ENCODE measurements around the gene RFX6. TPM values are rescaled to one million over a fixed set of nuclear protein-coding genes. Genes with fewer than 3 reads are reported as not detected.

RFX6 gene
- total RNA-seq, 1 donor from 2014 or later = not detected

DNA sequence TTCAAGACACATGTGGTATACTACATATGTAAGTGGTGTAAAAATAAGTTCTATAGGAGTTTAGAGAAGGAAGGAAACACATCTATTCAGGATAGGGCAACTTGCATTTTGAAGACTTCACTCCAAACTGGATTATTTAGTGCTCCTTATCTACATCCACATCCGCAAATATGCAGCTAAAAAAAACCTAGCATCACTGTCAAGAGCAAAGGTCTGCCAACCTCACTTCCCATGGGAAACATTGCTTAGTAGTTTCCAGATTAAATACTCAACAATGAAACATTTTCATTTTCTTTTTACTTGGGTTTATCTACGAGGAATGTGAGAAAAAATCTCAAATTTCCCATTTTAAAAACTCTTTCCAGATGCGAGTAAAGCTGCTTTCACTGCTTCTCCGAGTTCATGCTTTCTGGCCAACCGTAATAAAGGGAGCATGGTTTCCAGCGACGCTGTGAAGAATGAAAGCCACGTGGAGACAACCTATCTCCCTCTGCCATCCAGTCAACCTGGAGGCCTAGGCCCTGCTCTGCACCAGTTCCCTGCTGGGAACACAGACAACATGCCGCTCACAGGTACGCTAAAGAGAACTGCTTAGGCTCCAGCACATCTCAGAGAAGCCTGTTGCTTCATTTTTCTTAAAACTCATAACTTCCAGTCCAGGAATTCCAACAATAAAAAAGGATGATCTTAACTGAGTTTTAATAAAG, 48.2 kb downstream of the RFX6 start:
- Mint-ChIP-seq H3K4me3 (ENCODE audit: unreplicated experiment) (no peak overlapping the region), H3K9me3 (ENCODE audit: unreplicated experiment) (no peaks in the 10 kb centered on the region), H3K27me3 (ENCODE audit: unreplicated experiment) (no peaks in the 10 kb centered on the region), H3K4me1 (ENCODE audit: low read depth, unreplicated experiment) (no peaks in the 10 kb centered on the region), H3K27ac (ENCODE audit: unreplicated experiment) (no peak overlapping the region), H3K36me3 (ENCODE audit: unreplicated experiment) (no peaks in the 10 kb centered on the region)
- TF ChIP-seq, protein P1, sequence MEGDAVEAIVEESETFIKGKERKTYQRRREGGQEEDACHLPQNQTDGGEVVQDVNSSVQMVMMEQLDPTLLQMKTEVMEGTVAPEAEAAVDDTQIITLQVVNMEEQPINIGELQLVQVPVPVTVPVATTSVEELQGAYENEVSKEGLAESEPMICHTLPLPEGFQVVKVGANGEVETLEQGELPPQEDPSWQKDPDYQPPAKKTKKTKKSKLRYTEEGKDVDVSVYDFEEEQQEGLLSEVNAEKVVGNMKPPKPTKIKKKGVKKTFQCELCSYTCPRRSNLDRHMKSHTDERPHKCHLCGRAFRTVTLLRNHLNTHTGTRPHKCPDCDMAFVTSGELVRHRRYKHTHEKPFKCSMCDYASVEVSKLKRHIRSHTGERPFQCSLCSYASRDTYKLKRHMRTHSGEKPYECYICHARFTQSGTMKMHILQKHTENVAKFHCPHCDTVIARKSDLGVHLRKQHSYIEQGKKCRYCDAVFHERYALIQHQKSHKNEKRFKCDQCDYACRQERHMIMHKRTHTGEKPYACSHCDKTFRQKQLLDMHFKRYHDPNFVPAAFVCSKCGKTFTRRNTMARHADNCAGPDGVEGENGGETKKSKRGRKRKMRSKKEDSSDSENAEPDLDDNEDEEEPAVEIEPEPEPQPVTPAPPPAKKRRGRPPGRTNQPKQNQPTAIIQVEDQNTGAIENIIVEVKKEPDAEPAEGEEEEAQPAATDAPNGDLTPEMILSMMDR (IDR thresholded peaks at IDR 0.05; ENCODE audit: partially characterized antibody, unreplicated experiment) = no peak
- DNase-seq = no peak

DNA sequence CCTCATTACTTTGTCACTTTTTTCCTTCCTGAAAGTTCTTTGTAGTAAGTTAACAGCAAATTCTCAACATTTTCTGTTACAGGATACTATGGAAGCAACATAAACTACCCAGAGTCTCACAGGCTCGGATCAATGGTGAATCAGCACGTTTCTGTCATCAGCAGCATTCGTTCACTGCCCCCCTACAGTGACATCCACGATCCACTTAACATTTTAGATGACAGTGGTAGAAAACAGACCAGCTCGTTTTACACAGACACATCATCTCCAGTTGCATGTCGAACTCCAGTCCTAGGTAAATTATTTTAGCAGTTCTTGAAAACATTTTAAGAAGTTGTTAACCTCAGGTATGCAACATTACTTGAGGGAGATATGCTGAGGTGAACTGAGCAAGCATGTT, 51.6 kb downstream of the RFX6 start:
- no peaks in the 10 kb centered on the region for H3K9me3 Mint-ChIP-seq (ENCODE audit: unreplicated experiment)
- TF ChIP-seq, protein P1 (IDR thresholded peaks at IDR 0.05; ENCODE audit: partially characterized antibody, unreplicated experiment) = no peak
- no peak overlapping the region for H3K4me3 Mint-ChIP-seq (ENCODE audit: unreplicated experiment)
- H3K4me1 Mint-ChIP-seq (ENCODE audit: low read depth, unreplicated experiment) = no peaks in the 10 kb centered on the region
- no peaks in the 10 kb centered on the region for H3K36me3 Mint-ChIP-seq (ENCODE audit: unreplicated experiment)
- no peaks in the 10 kb centered on the region for H3K27me3 Mint-ChIP-seq (ENCODE audit: unreplicated experiment)
- DNase-seq = no peak
- no peak overlapping the region for H3K27ac Mint-ChIP-seq (ENCODE audit: unreplicated experiment)

DNA sequence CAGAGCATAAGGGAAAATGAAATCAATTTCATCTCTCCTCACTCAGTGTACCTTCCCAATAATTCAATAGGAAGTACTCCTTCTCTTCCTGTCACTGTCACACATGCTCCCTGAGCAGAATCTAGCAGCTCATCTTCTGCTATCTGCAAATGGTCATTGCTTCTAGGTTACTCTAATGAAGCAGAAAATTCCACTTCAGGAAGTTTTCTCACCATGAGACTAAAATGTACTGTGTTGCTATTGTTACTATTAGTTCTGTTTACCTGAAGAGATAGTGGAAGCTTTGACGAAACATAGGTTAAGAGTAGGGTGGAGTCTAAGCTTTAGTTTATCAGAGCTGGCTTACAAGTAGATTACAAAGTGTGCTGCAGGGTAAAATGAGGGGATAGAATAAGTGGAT, 52.8 kb downstream of the RFX6 start:
- Mint-ChIP-seq H3K4me3 (ENCODE audit: unreplicated experiment) (no peak overlapping the region), H3K36me3 (ENCODE audit: unreplicated experiment) (no peaks in the 10 kb centered on the region), H3K27me3 (ENCODE audit: unreplicated experiment) (no peaks in the 10 kb centered on the region), H3K9me3 (ENCODE audit: unreplicated experiment) (no peaks in the 10 kb centered on the region), H3K27ac (ENCODE audit: unreplicated experiment) (no peak overlapping the region), H3K4me1 (ENCODE audit: low read depth, unreplicated experiment) (no peaks in the 10 kb centered on the region)
- TF ChIP-seq, protein P1 (IDR thresholded peaks at IDR 0.05; ENCODE audit: partially characterized antibody, unreplicated experiment) = no peak
- no peak for DNase-seq

DNA sequence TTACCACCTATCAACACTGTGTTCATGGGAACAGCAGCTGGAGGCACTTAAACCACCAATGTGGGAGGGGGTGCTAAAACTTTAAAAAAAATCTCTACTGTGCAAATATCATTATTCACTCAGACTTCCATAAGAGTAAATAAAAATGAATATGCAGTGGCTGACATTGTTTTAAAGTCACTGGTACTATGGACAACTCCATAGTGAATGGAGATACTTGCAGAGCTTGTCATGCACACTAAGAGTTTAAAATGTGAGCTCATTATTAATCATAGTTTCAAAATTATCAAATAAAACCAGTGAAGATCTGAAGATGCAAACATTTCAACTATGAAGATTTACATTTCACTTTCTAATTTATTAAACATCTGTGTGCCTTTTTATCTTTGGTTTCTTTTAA, 54.4 kb downstream of the RFX6 start:
- no peaks in the 10 kb centered on the region for H3K4me1 Mint-ChIP-seq (ENCODE audit: low read depth, unreplicated experiment)
- no peaks in the 10 kb centered on the region for H3K27me3 Mint-ChIP-seq (ENCODE audit: unreplicated experiment)
- H3K4me3 Mint-ChIP-seq (ENCODE audit: unreplicated experiment) = no peak overlapping the region
- TF ChIP-seq, protein P1 (IDR thresholded peaks at IDR 0.05; ENCODE audit: partially characterized antibody, unreplicated experiment) = no peak
- no peaks in the 10 kb centered on the region for H3K9me3 Mint-ChIP-seq (ENCODE audit: unreplicated experiment)
- DNase-seq = no peak
- H3K27ac Mint-ChIP-seq (ENCODE audit: unreplicated experiment) = no peak overlapping the region
- H3K36me3 Mint-ChIP-seq (ENCODE audit: unreplicated experiment) = no peaks in the 10 kb centered on the region

DNA sequence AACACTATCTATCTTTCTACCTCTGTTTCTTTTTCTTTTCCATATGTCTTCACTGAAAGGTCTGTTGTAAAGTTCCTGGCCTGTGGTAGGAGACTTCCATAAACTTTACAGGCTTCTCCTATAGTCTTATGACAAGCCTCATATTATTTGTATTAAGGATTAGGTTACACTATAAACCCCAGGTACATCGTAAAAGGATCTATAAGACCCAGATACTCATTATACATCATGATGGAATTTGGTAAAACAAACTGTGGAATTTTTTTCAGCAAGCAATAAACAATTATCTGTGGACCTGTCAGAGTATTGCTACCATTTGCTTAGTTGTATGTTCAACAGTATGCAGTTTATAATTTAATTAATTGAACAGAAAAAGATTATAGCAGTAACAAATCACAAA, 55.5 kb downstream of the RFX6 start:
- Mint-ChIP-seq H3K27ac (ENCODE audit: unreplicated experiment) (no peak overlapping the region), H3K9me3 (ENCODE audit: unreplicated experiment) (no peaks in the 10 kb centered on the region), H3K4me1 (ENCODE audit: low read depth, unreplicated experiment) (no peaks in the 10 kb centered on the region), H3K27me3 (ENCODE audit: unreplicated experiment) (no peaks in the 10 kb centered on the region), H3K36me3 (ENCODE audit: unreplicated experiment) (no peaks in the 10 kb centered on the region), H3K4me3 (ENCODE audit: unreplicated experiment) (no peak overlapping the region)
- TF ChIP-seq, protein P1 (IDR thresholded peaks at IDR 0.05; ENCODE audit: partially characterized antibody, unreplicated experiment) = no peak
- no peak for DNase-seq

All from glutamatergic neuron (in vitro differentiated cells).